ENCODE data around the gene FHAD1.

FHAD1 gene

DNA sequence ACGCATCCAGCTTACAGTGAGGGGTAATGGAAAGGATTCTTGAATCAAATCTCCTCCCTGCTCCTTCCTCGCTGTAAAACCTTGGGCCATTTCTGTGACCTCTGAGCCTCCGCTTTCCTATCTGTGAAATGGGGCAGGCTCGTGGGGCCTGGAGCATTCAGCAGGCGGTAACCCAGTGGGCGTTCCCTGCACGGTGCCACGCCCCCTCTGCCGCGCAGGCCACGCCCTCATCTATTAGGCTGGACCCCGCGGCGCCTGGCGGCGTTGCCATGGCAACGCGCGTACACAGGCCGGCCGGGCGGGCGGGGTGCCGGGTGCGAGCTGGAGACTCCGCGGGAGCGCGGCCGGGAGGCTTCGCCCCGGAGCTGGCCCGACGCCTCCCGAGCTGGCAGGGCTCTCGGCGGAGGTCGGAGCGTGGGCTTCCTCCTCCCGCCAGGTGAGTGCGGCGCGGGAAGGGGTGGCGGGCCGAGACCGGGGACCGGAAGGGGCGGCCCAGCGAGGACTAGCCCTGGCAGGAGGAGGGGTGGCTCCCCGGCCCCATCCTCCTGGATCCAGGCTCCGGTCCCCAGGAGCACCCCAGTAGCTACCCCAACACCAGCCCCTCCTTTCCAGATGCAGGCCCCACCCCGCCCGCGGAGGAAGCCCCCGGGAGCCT lies at the start of gene FHAD1:
TSS of gene FHAD1 (plus strand) at position 264 of the 655 bp plus-strand sequence. CDS start 4,562 bp downstream, outside the sequence.
- in situ Hi-C loops (cut with MboI; ENCODE audit: low sequenced_read_pairs) = no loop called here

DNA sequence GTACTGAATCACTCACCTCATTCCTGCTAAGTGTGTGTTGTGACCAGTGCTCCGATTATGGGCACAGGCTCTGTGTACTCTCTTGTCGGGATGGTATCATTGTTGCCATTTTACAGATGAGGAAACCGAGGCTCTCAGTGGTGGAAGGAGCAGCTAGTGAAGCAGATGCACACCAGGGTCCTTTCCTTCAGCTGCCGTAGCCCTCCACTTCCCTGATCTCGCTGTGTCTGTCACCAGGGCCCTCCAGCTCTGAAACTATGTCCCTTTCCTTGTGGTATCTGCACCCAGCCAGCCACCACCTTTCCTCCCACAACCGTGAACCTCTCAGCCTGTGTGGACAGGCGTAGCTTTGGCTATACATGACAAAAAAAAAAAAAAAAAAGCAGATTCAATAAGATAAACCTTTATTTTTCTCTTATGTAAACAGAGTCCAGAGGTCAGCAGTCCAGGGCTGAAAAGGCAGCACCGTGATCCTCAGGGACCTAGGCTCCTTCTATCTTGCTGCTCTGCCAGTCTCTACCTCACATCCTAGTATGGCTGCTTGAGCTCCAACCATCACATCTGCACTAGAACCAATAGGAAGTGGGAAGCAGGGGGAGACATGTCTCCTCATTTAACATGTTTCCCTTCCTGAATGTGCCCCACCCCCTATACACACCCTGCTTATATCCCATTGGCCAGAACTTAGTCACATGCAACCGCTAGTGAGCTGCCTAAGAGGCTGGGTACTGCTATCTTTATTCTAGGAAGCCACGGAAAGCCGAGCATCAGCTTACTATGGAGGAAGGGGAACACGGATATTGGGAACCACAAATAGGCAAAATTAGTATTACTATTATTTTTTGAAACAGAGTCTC lies 49.2 kb upstream of the FHAD1 start:
- in situ Hi-C loops (cut with MboI; ENCODE audit: low sequenced_read_pairs) = no loop called here

DNA sequence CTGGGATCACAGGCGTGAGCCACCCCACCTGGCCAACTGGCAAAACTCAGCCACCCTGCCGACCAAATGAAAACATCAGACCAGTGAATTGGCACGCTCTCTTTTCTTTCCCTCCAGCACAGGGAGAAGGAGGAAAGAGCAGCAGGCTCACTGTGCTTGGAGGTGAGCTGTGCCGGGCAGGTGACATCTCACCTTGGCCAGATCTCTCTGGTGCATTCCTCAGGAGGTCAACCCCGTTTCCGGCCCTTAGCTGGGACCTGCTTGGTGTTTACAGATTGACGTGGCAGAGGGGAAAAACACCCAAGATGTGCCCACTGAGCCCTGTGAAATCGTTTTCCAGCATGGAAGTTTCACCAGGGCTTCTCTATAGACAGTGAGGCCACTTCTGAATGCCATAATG lies 48.3 kb upstream of the FHAD1 start:
- in situ Hi-C loops (cut with MboI; ENCODE audit: low sequenced_read_pairs) = no loop called here

DNA sequence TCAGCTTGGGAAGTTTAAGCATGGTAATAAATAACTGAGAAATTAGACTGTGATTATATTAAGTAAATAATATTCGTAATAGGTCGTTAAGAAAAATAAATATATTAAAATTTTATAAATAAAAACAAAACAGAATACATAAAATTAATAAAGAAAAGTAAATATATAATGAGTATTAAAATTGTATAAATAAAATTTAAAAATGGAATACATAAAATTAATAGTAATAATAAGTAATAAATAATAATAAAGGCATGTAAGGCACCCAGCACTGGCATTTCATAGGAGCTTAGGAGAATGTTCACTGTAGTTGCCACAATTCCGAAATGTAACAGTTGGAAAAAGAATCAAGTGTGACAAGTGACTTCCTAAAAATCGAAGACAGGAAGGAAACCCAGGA lies 45.8 kb upstream of the FHAD1 start:
- in situ Hi-C loops (cut with MboI; ENCODE audit: low sequenced_read_pairs) = no loop called here

DNA sequence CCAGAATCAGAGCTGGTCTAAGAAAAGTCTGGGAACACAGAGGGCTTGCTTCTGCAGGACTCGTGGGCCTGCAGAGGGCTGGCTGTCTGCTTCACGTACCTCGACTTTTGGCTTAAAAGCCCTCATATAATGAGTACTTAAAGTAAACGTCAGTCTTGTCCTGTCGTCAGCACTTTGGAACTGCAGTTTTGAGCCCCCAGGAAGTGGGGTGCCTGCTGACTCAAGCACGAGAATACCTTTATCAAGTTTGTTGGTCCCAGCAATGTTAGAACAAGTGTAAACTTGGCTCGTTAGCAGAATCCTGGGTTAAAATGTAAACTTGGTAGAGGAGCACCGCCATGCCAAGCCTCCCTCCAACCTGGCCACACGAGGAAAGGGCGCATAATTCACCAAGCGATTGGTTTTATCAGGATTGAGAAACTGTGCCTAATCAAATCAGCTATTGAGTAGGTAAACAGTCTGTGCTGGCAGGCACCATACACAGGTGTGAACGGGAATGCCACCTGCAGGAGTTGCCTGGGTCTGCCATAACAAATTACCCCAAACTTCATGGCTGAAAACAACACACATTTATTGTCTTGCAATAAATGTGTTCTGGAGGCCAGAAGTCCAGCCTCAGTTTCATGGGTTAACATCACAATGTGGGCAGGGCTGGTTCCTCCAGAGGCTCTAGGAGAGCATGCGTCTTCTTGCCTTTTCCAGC lies 45.0 kb upstream of the FHAD1 start:
- in situ Hi-C loops (cut with MboI; ENCODE audit: low sequenced_read_pairs) = no loop called here

DNA sequence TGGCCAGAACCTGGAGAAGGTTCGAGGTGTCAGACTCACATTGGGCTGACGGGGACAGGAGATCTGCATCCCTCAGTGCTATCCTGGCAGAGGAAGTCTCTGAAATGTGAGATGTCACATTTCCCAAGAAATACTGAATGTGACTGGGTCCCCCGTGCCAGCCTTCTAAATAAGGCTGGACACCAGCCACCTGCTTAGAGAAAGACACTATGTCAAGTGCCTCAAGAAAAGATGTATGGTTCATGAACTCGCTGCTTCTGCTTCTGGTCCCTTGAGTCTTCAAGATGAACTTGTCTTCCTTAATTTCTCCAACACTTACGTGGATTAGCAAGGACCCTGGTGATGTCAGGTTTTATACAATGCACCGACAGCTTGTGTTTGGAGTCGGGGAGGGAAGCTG lies 42.1 kb upstream of the FHAD1 start:
- in situ Hi-C loops (cut with MboI; ENCODE audit: low sequenced_read_pairs) = no loop called here

DNA sequence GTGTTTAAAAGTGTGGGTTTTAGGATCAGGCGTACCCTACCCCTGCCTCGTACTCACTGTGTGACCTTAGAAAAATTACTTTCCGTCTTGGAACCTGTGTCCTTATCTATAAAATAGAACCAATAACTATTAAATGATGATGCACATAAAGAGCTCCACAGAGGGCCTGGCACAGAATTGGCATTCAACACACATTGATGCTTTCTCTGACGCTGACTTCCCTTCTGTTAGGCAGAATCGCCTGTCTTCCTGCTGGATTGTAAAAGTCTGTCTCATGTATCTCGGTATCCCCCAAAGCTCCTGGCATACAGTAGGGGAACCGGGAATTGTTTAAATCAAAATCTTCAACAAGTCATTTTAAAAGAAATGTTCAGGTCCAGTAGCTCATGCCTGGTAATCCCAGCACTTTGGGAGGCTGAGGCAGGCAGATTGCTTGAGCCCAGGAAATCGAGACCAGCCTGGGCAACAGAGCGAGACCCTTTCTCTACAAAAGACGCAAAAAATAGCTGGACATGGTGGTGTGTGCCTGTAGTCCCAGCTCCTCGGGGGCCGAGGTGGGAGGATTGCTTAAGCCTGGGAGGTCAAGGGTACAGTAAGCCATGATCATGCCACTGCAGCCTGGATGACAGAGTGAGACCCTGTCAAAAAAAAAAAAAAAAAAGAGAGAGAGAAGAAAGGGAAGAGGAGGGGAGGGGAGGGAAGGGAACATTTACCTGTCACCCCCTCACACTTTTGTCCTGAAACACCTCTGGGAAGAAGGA lies 41.3 kb upstream of the FHAD1 start:
- in situ Hi-C loops (cut with MboI; ENCODE audit: low sequenced_read_pairs) = no loop called here

DNA sequence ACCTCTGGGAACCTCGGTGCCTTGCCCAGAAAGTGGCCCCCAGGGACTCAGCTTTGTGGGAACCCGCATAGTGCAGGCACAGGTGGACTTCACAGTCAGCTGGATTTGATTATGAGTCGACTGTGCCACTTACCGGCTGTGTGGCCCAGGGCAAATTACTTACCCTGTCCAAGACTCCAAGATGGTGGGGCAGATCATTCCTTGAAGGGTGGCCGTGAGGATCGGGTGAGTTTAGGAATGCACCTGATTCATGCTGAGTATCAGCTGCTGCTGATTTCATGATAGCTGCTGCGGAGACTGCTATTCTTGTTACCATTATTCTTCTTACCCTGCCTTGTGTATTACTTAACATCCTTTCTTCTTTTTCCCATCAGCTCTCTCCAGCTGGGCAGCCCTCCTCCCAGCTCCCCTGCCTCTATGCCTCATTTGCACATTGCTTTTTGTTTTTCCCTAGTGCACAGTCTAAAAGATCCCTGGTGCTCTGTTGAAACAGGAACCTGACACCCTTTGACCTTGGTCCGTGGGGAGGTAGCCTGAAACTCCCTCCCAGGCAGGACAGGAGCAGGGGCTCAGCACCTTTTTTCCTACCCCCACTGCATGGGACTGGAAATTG lies 40.5 kb upstream of the FHAD1 start:
- in situ Hi-C loops (cut with MboI; ENCODE audit: low sequenced_read_pairs) = no loop called here

DNA sequence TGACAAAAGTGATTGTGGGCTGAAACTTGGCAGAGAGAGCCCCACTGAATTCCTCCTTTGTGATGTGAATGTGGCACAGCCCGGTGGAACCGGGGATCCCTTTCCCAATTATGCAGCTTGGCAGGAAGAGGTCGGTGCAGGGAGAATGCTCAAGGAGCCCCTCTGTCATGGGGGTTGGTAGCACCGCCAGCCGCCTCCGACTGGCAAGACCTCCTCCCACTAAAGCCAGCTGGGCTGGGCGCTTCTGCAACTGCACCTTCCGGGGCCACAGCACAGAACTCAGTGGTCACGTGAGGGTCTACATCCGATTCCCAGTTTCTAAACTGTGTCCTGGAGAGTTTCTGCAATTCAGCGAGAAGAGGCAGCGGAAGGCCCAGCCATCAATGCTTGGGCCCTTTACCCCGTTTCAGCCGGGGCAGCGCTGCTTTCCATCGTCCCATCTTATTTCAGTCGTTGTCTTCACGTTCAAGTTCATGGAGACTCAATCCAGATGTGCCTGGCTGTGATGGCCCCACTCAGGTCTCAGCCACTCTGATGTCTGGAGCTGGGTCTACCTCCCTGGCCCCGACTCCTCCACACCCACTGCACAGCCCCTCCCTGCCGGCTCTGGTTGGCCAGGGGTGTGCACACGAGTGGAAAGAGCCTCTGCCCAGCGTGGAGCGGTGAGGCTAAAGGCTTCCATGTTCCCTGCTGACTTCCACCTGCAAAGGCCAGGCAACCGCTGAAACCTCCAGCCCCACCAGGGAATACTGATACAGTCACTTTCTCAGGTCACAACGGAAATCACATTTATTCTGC lies 39.8 kb upstream of the FHAD1 start:
- in situ Hi-C loops (cut with MboI; ENCODE audit: low sequenced_read_pairs) = no loop called here

DNA sequence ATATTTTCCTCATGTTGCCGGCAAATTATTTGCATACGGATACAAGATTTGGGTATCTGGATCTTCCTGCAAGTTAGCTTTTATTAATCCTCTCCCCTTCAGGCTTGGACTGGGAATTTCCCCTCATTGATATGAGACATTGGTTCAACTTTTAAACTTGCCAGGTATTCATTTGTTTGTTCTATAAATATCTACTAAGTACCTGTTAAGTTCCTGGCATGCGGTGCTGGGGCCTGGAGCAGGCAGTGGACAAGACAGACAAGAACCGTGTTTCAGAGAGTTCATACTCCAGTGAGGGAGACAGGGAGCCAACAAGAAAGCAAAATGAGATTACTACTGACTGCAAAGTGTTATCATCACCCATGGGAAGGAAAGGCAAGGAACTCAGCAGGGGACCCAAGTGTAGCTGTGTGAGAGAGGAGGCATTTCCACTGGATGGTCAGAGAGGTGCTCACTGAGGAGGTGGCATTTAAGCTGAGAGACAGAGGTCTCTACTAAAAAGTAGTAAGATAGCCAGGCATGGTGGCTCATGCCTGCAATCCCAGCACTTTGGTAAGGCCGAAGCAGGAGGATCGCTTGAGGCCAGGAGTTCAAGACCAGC lies 39.1 kb upstream of the FHAD1 start:
- in situ Hi-C loops (cut with MboI; ENCODE audit: low sequenced_read_pairs) = no loop called here

DNA sequence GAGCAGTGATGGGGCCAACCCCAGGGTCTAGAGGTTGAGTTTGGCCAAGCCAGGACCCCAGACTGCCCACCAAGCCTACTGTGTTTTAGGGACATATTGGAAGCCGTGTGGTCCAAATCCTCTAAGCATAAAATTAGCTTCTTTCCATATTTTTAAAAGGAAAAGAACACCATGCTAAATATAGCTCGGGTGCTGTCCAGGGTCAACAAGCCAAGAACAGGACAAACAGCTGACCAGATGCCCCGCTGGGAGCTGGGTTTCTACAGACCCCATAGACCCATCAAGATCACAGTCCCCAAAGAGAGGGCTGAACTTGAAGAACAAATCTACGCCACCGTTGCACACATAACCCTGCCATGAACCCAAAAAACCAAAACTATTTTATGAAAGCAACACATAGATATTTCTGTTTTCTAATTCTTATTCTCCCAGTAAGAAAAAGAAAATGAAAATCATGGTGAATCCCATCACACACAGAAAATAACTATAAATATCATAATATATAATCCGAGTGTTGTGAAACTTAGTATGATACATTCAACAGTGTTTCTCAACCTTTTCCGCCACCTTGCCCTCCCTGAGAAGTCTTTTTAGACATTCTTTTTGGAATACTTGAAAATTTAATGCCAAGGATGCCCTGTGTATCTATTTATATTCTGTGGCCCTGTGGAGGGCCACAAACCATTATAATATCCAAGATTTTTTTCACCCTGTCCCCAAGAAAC lies 36.2 kb upstream of the FHAD1 start:
- in situ Hi-C loops (cut with MboI; ENCODE audit: low sequenced_read_pairs) = no loop called here

DNA sequence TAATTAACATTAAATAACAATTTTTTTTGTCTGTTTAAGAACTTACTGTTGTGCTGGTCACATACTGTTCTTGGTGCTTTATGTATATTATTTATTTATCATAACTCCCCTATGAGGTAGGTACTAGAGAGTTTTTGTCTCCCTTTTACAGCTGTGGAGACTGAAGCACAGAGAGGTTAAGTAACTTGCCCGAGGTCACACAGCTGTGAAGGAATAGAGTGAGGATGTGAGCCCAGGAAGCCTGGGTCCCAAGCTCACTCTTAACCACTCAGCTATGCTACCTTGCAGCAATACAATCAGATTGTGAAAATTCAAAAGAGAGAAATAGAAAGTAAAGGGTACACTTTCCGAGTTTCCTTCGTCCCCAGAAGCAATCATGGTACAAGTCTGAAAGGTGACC lies 35.6 kb upstream of the FHAD1 start:
- in situ Hi-C loops (cut with MboI; ENCODE audit: low sequenced_read_pairs) = no loop called here

DNA sequence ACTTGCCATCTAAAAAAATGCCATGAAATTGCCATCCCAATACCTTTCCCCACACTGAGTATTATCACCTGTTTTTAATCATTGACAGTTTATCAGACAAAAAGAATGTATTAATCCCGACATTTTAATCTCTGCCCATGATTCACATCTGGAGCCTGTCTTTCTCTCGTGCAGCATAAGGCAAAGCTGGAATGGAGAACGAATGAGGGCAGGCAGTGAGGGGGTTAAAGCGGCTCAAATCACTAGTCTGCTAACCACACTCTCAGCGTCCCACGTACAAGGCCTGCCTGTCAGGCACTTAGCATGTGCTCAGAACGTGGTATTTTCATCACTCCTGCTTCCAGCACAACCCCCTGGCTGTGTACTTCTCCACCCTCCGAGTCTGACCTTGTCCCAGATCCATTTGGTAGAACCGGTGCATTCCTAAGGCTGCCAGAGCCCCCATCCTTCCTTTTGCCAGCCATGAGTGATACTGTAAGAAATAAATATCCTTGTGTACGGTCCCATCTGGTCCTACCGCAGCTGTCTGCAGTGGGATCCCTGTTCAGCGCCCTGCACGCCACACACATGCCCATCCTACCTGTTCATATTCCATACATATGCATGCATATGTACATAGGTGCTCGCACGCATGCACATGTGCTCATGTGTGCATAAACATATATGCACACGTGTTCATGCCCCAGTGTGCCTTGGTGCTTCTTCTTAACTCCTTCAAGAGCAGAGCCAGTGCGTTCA lies 34.6 kb upstream of the FHAD1 start:
- in situ Hi-C loops (cut with MboI; ENCODE audit: low sequenced_read_pairs) = no loop called here

DNA sequence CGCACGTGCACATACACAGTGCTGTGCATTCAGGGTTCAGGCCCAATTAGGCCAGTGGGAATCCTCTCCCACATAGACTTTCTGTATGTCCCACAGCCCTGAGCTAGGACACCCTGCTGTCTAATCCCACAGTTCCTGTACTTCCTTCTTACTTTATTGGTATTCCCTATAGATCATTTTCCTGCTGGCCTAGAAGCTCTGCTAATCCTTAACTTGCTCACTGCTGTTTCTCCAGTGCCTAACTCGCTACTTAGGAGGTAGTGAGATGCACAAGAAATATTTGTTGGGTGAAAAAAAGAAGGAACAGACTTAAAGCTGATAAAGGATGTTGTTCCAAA lies 34.1 kb upstream of the FHAD1 start:
- in situ Hi-C loops (cut with MboI; ENCODE audit: low sequenced_read_pairs) = no loop called here

DNA sequence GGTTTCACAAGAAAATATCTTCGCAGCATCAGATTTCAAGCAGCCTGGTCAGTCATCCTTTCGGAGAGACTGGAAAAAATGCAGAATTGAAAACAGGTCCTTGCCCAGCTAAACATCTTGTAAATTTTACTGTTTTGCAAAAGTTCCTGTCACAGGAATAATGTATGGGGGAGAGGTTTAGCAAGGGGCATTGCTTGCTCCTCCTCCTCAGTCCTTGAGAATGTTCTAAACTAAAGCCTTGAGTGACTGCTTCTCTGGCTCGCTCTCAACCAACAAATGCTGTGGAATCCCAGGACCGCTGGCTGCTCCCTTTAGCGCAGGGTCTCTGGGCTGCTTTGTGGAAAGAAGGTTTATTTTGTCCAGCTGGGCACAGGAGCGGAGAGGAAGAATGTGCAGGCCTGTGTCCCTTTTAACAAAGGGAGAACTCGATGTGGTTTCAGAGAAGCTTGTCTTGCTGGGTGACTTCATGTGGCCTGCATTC lies 33.6 kb upstream of the FHAD1 start:
- in situ Hi-C loops (cut with MboI; ENCODE audit: low sequenced_read_pairs) = no loop called here

DNA sequence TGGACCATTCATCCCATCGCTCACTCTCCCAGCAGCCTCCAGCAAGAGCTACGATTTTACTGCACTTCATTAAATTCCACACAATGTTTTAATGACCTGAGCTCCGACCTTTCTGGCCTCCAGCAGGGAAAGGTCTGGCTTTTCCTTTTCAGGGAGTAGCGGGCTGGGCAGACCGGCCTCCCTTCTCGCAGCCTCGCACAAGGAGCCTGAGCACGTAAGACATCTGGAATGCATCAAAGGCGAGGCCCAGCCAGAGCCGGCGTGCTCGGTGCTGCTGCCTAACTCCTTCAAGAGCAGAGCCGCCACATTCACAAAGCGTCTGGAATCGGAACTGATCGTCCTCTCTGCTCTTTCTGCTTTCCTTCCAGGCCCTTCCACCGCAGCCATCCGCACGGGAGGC lies 32.5 kb upstream of the FHAD1 start:
- in situ Hi-C loops (cut with MboI; ENCODE audit: low sequenced_read_pairs) = no loop called here

DNA sequence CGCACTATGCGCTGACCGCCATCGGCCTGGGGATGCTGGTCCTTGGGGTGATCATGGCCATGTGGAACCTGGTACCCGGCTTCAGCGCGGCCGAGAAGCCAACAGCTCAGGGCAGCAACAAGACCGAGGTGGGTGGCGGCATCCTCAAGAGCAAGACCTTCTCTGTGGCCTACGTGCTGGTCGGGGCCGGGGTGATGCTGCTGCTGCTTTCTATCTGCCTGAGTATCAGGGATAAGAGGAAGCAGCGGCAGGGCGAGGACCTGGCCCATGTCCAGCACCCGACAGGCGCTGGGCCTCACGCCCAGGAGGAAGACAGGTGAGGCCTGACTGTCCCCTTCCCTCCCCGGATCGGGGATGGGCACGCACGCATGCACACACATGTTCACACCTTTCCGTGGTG lies 31.9 kb upstream of the FHAD1 start:
- in situ Hi-C loops (cut with MboI; ENCODE audit: low sequenced_read_pairs) = no loop called here

DNA sequence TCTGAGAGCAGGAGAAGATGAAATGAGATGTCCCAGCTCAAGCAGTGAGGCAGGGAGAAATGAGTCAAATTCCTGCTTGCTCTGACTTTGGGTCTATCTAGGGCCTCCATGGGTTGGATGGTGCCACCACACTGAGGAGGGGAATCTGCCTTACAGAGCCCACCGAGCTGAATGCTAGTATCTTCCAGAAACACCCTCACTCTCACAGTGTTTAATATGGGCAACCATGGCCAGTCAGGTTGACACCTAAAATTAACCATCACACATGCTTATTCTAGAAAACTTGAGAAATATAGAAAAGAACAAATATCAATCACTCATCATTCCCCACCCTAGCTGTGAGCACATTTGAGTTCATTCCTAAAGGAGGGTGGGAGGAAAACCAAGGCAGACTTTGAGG lies 29.4 kb upstream of the FHAD1 start:
- in situ Hi-C loops (cut with MboI; ENCODE audit: low sequenced_read_pairs) = no loop called here
